HG03108 (cell line): ENCODE measurements around the gene WDR45B.
"Not testable (repeated sequence)": the region's sequence is repeated elsewhere in the genome, so short reads cannot be mapped to it uniquely, and the experiment has no call there.

ENCODE experiments used
- ATAC-seq: cut with Tn5 transposase; IDR thresholded peaks from one replicate; pipeline ENCODE4 v1.9.1; 2021; ENCODE audit warnings: moderate library complexity; ENCODE audit not compliant: unreplicated experiment

WDR45B gene

DNA sequence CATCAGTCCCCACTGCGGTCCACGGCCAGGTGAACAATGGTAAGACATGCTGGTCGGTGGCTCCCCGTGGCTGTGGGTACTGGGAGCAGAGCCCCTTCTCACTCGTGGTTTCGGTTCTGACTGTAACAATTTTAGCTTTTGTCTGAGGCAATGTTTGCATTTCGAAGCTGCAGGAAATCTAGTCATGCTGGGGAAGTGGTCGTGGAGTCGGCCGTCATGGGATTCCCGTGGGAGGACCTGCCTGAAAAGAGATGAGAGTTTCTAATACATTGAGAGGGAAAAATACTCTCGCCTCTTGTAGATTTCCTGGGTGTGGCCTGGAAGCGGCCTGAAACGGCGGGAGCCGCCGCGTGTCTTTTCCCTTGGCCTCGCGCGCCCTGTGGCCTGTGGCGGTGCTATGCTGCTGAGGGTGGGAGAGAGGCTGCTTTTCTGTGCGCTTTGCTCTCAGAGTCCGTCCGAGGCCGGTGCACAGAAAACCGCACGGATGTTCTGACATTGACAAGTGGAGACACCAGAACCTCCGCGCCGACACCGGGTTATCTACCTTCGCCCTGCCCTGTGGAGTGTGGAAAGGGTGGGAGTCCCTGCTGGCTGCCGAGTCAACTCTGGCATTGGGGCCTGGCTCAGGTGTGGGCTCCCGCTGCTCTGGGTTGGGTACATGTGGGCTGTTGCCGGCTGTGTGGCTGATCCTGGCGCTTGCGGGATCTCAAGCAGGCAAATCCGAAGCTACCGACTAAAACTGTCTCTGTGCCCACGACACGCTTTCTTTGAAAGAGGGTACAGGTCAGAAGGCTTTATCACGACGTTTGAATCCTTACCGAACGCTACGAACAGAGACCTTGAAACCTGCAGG lies 60.8 kb downstream of the WDR45B start:
- no peak for ATAC-seq

- no peak for ATAC-seq
Observed at GRCh38 chr17:82586576-82587233, 61.5 kb downstream of the WDR45B start.

- ATAC-seq = not testable (repeated sequence)
Observed at GRCh38 chr17:82585935-82586575, 62.2 kb downstream of the WDR45B start.

DNA sequence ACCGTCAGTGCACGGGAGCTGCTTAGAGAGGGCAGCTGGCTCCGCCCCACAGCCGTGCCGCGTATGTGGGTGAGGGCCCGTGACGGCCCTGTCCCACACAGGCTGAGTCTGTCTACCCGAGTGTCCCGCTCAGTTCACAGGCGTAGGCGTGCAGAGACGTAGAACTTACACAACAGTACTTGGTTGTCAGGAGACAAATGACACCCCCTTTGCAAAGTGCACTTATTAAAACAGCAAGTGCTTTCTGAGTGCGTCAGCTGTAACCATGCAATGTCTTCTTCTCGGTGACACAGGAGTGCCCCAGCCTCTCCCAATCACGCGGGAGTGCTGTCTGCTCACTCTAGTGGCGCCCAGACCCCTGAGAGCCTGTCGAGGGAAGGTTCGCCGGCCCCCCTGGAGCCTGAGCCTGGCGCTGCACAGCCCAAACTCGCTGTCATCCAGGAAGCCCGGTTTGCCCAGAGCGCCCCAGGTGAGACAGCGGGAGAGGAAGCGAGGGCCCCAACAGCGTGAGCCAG lies 64.5 kb downstream of the WDR45B start:
- no peak for ATAC-seq

- no peak for ATAC-seq
Observed at GRCh38 chr17:82582709-82583108, 65.5 kb downstream of the WDR45B start.

DNA sequence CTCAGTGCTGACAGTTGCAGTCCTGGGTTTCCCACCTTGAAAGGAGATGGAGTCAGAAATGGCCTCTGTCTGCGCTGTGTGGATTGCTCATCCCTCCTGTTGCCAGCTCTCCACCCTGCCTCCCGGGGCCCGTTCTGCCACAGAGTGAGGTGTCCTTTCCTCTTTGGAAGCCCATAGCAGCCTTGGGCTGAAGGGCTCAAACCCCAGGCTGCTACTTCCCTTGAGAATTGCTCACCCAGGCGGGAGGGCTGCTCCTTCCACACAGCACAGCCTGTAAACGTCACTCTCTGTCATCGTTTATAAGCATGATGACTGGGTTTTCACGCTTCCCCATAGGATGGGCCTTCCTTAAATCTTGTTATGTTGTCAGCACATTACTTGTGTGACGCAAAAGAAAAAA lies 66.0 kb downstream of the WDR45B start:
- no peak for ATAC-seq

DNA sequence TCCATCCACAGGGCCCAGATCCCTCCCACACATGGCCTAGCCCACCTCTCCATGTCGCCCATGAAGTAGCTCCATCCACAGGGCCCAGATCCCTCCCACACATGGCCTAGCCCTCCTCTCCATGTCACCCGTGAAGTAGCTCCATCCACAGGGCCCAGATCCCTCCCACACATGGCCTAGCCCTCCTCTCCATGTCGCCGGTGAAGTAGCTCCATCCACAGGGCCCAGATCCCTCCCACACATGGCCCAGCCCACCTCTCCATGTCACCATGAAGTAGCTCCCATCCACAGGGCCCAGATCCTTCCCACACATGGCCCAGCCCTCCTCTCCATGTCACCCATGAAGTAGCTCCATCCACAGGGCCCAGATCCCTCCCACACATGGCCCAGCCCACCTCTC lies 68.3 kb downstream of the WDR45B start:
- not testable (repeated sequence) for ATAC-seq

GRCh38 chr17:82577300-82577699 lies 70.9 kb downstream of the WDR45B start:
- no peak for ATAC-seq

GRCh38 chr17:82575581-82576221 lies 72.5 kb downstream of the WDR45B start:
- ATAC-seq = not testable (repeated sequence)

- ATAC-seq = no peak
Observed at GRCh38 chr17:82574041-82574440, 74.2 kb downstream of the WDR45B start.

GRCh38 chr17:82571855-82572254 lies 76.4 kb downstream of the WDR45B start:
- ATAC-seq = no peak

DNA sequence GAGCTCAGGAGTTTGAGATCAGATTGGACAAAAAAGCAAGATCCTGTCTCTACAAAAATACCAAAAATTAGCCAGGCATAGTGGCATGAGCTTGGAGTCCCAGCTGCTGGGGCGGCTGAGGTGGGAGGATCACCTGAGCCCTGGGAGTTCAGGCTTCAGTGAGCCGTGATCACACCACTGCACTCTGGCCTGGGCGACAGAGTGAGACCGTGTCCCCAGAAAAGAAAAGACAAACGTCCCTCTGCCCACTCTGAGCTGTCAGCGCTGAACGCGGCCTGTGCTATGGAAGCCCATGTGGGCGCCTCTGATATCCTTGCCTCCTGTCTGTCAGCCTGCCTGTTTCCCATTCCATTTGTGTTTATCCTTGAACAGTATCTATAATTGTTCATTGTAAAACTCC lies 78.0 kb downstream of the WDR45B start:
- no peak for ATAC-seq

DNA sequence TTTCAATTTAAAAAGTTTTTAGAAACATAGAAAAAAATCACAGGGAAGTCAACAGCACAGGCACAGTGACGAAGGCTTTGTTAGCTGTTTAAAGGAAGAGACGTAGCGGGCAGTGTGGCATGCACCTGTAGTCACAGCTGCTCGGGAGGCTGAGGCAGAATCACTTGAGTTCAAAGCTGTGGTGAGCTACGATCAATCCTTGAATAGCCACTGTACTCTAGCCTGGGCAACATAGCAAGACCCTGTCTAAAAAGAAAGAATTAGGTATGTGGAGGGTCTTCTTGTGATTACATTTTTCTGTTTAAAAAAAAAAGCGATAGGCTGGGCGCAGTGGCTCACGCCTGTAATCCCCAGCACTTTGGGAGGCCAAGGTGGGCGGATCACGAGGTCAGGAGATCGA lies 78.6 kb downstream of the WDR45B start:
- no peak for ATAC-seq

DNA sequence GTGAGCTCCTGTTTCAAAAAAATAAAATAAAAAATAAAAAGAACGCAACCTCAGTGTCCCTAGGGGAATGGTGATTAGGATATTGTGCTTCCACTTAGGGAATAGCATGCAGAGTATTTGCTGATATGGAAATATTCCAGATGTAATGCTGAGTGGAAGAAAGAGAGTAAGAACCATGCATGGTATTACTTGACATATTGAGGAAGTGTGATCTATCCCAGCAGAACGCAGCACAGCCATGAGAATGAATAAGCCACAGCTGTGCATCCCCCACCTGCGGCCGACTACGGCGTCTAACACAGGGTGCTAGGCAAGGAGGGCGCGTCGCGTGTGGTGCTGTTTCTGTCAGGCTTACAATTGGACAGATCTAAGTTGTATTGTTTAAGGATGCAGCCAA lies 79.2 kb downstream of the WDR45B start:
- no peak for ATAC-seq

DNA sequence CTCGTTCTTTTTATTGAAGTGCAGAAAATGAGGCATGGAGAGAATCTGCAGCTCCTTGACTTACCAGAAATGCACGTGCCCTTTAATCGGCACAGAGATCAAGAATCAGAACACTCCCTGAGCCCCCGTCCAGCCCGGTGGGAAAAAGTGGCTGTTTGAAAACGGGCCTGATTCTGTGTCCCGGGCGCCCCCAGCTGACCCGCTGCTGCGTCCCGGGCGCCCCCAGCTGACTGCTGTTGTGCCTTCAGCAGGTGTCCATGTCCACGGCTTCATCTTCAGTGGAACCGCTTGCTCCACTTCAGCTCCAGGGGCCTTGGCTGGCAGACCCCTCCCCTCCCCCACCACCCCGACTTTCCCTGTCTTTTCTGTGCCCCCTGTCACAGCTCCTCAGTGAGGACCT lies 81.0 kb downstream of the WDR45B start:
- no peak for ATAC-seq

- no peak for ATAC-seq
Observed at GRCh38 chr17:82566129-82566960, 81.9 kb downstream of the WDR45B start.

DNA sequence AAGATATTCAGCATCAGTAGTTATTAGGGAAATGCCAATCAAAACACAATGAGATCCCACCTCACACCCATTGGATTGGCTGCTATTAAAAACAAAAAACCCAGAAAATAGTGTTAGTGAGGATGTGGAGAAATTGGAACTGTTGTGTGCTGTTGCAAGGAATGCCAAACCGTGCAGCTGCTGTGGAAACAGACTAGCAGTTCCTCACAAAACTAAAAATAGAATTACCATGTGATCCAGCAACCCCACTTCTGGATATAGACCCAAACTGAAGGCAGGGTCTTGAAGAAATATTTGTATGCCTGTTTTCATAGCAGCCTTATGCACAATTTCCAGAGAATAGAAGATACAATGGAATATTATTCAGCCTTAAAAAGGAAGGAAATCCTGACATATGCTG lies 82.7 kb downstream of the WDR45B start:
- no peak for ATAC-seq
